IPS-20b (cell line): ENCODE measurements around the gene METTL22.

Source experiments
- H3K27ac ChIP-seq: one replicate; pipeline ENCODE4 v1.5.1; 2013; ENCODE audit warnings: low read length
- H3K27me3 ChIP-seq: 2 replicates; pipeline ENCODE4 v1.6.1; 2013; ENCODE audit warnings: mild to moderate bottlenecking, low read length, inconsistent platforms; ENCODE audit not compliant: insufficient read depth
- H3K36me3 ChIP-seq: 2 replicates; pipeline ENCODE4 v1.6.1; 2013; ENCODE audit warnings: low read depth, mild to moderate bottlenecking, inconsistent platforms, low read length, moderate library complexity; ENCODE audit not compliant: insufficient read depth
- H3K4me1 ChIP-seq: 2 replicates; pipeline ENCODE4 v1.6.1; 2013; ENCODE audit warnings: mild to moderate bottlenecking, control low read depth, inconsistent platforms, low read length, moderate library complexity; ENCODE audit not compliant: insufficient read depth
- H3K4me3 ChIP-seq: 2 replicates; pipeline ENCODE4 v1.5.1; 2013; ENCODE audit warnings: mild to moderate bottlenecking, low read length, inconsistent platforms
- H3K9ac ChIP-seq: 2 replicates; pipeline ENCODE4 v1.6.1; 2013; ENCODE audit warnings: low read depth, mild to moderate bottlenecking, inconsistent platforms, low read length, moderate library complexity
- H3K9me3 ChIP-seq: 2 replicates; pipeline ENCODE4 v1.6.1; 2013; ENCODE audit warnings: mild to moderate bottlenecking, low read depth, low read length, inconsistent platforms; ENCODE audit not compliant: insufficient read depth

The METTL22 gene

DNA sequence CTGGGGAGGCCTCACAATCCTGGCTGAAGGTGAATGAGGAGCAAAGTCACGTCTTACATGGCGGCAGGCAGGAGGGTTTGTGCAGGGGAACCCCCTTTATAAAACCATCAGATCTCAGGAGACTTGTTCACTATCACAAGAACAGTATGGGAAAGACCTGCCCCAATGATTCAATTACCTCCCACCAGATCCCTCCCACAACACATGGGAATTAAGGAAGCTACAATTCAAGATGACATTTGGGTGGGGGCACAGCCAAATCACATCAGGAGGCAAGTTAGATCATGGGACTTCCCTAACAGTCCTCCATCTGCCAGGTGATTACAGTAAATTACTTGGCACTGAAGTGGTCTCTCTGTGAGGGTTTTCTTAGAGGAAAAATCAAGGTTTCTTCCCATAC, 36.5 kb upstream of the METTL22 start:
- Histone ChIP-seq H3K9me3 (no peaks in the 10 kb centered on the region), H3K4me3 (no peak overlapping the region), H3K36me3 (no peaks in the 10 kb centered on the region), H3K27me3 (peaks cover 51% of the 10 kb centered on the region), H3K9ac (no peak overlapping the region), H3K4me1 (peaks cover 5% of the 10 kb centered on the region; the same call in 1 of the 2 replicates), H3K27ac (no peak overlapping the region)

DNA sequence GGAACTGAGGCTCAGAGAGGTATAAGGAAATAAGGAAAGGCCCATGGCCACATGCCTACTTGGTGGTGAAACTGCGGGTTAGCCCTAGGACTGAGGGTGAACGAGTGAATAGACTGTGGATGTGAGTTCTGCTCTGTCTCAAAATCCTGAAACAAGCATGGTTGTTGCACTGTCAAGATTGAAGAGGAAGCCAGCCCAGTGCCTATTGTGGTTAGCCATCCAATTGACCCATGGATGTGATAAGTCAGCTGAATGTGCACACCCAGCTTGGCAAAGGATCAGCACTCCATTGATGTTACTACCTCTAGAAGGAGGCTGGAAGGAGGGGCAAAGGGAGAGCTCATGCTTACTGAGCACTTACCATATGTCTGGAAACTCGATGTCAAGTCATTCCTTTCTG, 35.6 kb upstream of the METTL22 start:
- Histone ChIP-seq H3K9ac (no peak overlapping the region), H3K36me3 (no peaks in the 10 kb centered on the region), H3K9me3 (no peaks in the 10 kb centered on the region), H3K4me3 (no peak overlapping the region), H3K4me1 (peaks cover 5% of the 10 kb centered on the region; the same call in 1 of the 2 replicates), H3K27me3 (peaks cover 59% of the 10 kb centered on the region), H3K27ac (no peak overlapping the region)

DNA sequence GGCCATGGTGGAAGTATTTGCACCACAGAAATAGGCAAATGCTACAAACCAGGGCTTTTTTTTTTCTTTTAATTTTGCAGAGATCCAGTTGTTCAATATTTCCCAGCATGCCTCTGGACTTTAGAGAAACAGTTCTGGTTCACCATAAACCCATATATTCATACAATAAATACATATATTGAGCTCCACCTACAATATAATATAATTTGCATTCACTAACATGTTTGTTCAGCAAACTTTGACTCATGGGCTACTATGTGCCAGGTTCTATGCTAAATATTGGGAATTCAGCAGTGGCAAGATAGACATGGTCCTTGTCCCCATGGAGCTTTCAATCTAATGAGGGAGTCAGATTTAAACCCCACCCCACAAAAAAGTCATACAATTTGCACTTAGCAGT, 34.4 kb upstream of the METTL22 start:
- peaks cover 71% of the 10 kb centered on the region for H3K27me3 ChIP-seq
- no peak overlapping the region for H3K9ac ChIP-seq
- no peaks in the 10 kb centered on the region for H3K36me3 ChIP-seq
- H3K4me1 ChIP-seq: peaks cover 3% of the 10 kb centered on the region; the same call in 1 of the 2 replicates
- no peak overlapping the region for H3K27ac ChIP-seq
- no peaks in the 10 kb centered on the region for H3K9me3 ChIP-seq
- no peak overlapping the region for H3K4me3 ChIP-seq

DNA sequence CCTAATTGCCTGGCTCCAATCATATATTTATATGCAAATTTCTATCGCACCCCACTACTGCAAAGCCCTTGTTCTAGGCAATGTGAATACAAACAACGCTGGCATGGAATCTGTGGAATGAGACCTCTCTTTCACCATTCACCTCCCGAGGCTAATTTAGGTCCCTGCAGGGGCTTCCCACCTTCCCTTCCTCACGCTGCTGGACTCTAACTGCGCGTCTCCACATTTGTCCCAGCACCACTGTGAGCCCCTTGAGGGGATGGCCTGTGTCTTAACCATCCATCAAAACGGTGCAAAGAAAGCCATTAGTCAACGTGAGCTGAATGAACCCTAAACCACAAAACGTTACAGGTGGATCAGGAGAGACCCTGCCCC, 32.8 kb upstream of the METTL22 start:
- Histone ChIP-seq H3K4me3 (peak overlapping the region; percentile 63), H3K9ac (no peak overlapping the region), H3K27me3 (peaks cover 81% of the 10 kb centered on the region), H3K27ac (no peak overlapping the region), H3K36me3 (no peaks in the 10 kb centered on the region), H3K9me3 (no peaks in the 10 kb centered on the region), H3K4me1 (no peaks in the 10 kb centered on the region)

DNA sequence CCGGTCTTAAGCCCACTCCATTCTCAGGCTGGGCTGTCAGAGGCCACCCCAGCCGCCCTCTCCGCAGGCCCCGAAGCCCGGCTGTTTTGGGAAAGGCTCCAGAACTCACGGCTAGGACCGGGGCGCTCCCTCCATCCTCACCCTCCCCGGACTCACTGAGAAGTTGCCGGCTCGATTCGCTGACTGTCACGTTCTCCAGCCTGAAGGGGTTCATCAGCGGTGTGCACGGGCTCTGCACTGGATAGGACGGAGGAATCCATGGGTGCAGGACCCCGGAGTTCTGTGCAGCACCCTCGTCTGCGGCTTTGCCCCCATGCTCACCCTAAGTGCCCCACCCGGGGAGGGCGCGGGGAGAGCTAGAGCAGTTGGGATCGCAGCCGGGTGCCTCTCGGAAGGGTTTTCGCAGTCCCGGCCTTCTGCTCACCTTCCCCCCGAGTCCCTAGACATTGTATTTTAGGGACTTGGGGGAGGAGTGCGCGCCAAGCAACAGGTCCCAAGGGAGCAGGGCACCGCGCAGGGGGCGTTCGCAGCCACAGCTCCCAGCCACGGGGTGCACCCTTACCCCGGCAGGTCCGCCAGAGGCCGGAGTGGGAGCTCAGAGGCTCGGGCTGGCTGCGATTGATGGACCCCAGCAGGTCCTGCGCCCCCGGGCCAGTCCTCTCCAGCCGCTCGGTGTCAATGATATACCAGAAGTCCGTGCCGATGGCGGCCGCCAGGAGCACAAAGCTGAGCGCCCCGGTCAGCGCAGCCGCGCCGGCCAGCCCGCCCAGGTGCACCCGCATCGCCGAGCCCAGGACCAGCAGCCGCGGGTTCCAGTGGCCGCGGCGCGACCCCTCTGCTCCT, 32.2 kb upstream of the METTL22 start:
- H3K27ac ChIP-seq: no peak overlapping the region
- no peaks in the 10 kb centered on the region for H3K36me3 ChIP-seq
- H3K4me3 ChIP-seq: peak overlapping the region; percentile 63
- H3K9me3 ChIP-seq: no peaks in the 10 kb centered on the region
- peak overlapping the region; percentile 5; the same call in 1 of the 2 replicates for H3K9ac ChIP-seq
- H3K27me3 ChIP-seq: peaks cover 85% of the 10 kb centered on the region
- no peaks in the 10 kb centered on the region for H3K4me1 ChIP-seq

DNA sequence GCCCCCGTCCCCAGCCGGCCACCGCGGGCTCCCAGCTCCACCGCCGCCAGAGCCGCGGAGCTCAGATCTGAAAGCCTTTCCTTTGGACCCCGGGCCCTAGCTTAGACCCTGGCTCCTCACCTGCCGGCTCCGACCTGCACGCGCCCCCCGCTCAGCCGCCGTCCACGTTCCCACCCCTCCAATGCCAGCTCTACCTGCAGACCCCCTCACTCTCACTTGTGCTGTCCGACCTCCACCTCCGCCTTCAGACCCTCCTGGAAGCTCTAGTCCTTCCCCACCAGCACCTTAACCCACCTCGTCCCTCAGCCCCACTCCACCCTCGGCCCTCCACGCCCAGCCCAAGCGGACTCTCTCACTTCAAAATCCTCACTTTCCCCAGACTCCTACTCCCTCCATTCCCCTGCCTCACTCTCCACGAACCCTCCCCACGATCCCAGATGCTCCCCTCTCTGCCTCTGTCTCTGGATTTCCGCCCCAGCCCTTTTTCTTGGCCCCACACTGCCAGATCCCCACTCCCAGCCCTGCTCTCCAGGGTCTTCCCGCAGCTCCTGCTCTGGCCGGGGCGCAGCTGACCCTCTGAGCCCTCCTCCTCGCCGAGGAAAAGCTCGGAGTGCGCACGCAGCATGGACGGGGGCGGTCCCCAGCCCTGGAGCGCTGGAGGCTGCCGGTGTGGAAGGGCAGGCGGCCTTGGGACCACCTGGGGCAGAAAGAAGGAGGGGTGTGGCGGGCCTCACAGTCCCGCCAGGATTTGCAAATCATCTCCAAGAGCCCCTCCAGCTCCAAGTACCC, 31.4 kb upstream of the METTL22 start, which contains the start of gene TMEM114:
Gene TMEM114, minus strand, starts transcription at position 612 of the 789 bp plus-strand sequence. CDS start 673 bp downstream, outside the sequence.
- Histone ChIP-seq H3K9ac (peak within 1 kb of the TSS; percentile 47; the same call in 1 of the 2 replicates), H3K27ac (no peak within 1 kb of the TSS), H3K36me3 (no peaks in the 10 kb centered on the region), H3K27me3 (peaks cover 88% of the 10 kb centered on the region), H3K4me3 (peak within 1 kb of the TSS; percentile 63), H3K9me3 (no peaks in the 10 kb centered on the region), H3K4me1 (no peaks in the 10 kb centered on the region)

DNA sequence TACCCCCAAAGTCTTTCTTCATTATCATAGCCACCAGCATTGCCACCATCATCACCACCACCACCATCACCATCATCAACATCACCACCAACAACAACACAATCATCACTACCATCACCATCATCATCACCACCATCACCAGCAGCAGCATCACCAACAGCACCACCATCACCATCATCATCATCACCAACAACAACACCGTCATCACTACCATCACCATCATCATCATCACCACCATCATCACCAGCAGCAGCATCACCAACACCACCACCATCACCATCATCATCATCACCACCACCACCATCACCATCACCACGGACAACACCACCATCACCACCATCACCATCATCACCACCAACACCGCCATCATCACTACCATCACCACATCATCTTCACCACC, 30.7 kb upstream of the METTL22 start:
- H3K4me1 ChIP-seq: no peaks in the 10 kb centered on the region
- no peak overlapping the region for H3K9ac ChIP-seq
- peak overlapping the region; percentile 21; the same call in 1 of the 2 replicates for H3K4me3 ChIP-seq
- H3K27ac ChIP-seq: no peak overlapping the region
- no peaks in the 10 kb centered on the region for H3K36me3 ChIP-seq
- peaks cover 81% of the 10 kb centered on the region for H3K27me3 ChIP-seq
- no peaks in the 10 kb centered on the region for H3K9me3 ChIP-seq

DNA sequence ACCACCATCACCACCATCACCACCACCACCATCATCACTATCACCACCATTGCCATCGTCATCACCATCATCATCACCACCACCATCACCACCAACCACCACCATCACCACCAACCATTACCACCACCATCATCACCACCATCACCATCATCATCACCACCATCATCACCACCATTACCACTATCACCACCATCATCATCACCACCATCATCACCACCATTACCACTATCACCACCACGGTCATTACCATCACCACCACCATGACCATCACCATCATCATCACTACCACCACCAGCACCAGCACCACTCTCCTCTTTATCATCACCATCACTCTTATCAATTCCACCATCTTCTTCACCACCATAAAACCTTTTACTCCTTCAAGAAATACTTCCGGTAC, 30.0 kb upstream of the METTL22 start:
- H3K27me3 ChIP-seq: peaks cover 75% of the 10 kb centered on the region

DNA sequence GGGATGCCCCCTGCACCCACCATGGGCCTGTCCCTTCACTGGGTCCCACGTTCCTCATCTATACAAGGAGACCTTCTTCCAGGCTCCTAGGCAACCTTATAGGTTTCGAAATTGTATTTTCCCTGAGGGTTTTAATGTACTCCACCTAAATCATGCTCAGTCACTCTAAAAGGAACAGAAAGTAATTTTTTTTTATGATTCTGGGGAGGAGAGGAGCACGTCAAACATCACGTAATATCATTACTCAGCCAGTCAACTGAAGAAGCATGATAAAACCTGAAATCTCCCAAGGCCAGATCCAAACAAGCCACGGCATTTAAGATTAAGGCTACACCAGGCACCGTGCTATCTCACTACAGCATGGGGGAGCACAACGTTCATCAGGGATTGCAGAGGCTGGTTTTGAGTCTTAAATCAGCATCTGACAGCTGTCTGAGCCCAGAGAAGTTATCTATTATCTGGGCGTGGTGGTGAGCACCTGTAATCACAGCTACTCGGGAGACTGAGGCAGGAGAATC, 27.3 kb upstream of the METTL22 start:
- H3K4me1 ChIP-seq: no peaks in the 10 kb centered on the region
- H3K4me3 ChIP-seq: no peak overlapping the region
- H3K27me3 ChIP-seq: peaks cover 60% of the 10 kb centered on the region
- H3K36me3 ChIP-seq: no peaks in the 10 kb centered on the region
- H3K9me3 ChIP-seq: peaks cover 4% of the 10 kb centered on the region; the same call in 1 of the 2 replicates
- H3K9ac ChIP-seq: no peak overlapping the region
- H3K27ac ChIP-seq: no peak overlapping the region

More for the DNA sequence above, 30.0 kb upstream of the METTL22 start:
- H3K27ac ChIP-seq: no peak overlapping the region
- H3K36me3 ChIP-seq: no peaks in the 10 kb centered on the region
- H3K4me3 ChIP-seq: no peak overlapping the region
- no peaks in the 10 kb centered on the region for H3K4me1 ChIP-seq
- H3K9ac ChIP-seq: no peak overlapping the region
- H3K9me3 ChIP-seq: peaks cover 2% of the 10 kb centered on the region; the same call in 1 of the 2 replicates

DNA sequence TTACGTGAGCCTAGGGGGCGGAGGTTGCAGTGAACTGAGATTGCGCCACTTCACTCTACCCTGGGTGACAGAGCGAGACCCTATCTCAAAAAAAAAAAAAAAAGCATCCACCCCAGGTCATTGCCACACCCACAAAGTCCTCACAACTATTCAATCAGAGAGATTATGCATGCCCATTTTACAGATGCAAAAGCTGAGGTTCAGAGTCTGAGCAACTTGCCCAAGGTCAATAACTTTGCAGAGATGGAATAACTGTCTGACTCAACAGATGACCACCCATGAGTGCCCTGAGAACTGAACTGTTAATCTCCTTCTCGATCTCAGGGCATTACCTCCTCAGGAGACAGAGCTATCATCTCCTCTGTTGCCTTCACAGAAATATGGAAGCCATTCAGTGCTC, 25.7 kb upstream of the METTL22 start:
- Histone ChIP-seq H3K9ac (no peak overlapping the region), H3K27me3 (peaks cover 44% of the 10 kb centered on the region), H3K4me3 (no peak overlapping the region), H3K36me3 (no peaks in the 10 kb centered on the region), H3K4me1 (no peaks in the 10 kb centered on the region), H3K9me3 (peaks cover 4% of the 10 kb centered on the region; the same call in 1 of the 2 replicates), H3K27ac (no peak overlapping the region)

DNA sequence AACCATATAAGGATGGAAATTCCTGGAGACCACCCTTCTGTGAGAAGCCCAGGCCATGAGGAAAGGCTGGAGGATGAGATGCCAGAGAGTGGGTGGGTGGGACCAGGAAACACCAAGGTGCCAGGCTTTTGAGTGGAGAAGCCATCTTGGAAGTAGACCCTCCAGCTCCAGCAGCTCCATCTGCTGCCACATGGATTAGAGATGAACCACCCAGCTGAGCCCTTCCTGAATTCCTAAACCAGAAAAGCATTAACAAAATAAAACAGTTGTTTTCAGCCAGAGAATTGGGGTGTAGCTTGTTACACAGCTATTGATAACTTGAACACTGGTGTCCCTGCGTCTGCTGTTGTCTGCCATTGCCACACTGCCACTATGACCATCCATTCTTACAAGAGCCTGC, 24.9 kb upstream of the METTL22 start:
- no peaks in the 10 kb centered on the region for H3K4me1 ChIP-seq
- H3K27me3 ChIP-seq: peaks cover 36% of the 10 kb centered on the region
- H3K36me3 ChIP-seq: no peaks in the 10 kb centered on the region
- H3K9me3 ChIP-seq: peaks cover 4% of the 10 kb centered on the region; the same call in 1 of the 2 replicates
- no peak overlapping the region for H3K9ac ChIP-seq
- H3K27ac ChIP-seq: no peak overlapping the region
- no peak overlapping the region for H3K4me3 ChIP-seq
